Measurements from ENCODE around the gene TSPAN33.
"Not testable (repeated sequence)": the region's sequence is repeated elsewhere in the genome, so short reads cannot be mapped to it uniquely, and the experiment has no call there.

The TSPAN33 gene

DNA sequence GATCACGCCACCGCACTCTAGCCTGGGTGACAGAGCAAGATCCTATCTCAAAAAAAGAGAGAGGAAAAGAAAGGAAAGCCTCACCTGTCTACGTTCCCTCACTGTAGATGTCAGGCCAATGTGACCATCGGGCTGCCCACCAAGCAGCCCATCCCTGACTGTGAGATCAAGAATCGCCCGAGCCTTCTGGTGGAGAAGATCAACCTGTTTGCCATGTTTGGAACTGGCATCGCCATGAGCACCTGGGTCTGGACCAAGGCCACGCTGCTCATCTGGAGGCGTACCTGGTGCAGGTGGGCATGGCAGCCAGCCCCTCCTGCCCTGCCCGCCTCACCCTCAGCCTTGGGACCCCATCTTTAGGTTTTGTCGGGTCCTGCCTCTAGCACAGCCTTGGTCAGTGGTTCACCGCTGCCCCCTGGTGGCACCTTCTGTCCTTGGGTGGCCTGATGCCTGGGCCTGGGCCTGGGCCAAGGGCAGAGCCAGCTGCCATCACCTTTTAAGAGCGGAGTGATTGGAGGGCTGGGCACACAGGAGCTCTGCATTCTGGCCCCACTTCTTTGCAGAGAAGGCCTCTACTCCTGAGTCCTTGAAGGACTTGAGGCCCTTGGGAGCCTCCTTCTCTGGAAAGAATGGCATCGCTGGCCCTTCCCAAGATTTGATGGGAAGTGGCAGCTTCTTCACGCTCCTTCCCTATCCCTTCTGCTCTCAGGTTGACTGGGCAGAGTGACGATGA, 65.9 kb downstream of the TSPAN33 start:
- peak; percentile 36 for DNase-seq

DNA sequence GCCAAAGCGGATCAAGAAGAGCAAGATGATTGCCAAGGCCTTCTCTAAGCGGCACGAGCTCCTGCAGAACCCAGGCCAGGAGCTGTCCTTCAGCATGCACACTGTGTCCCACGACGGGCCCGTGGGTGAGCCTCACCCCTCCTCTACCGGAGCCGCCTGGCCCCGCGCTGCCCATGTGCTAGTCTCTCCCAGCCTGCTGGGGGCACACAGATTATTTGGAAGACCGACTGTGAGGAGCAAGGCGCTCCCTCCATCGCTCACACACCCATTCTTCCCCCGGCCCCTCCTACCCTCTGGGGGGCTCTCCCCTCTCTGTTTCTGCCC, 66.4 kb downstream of the TSPAN33 start:
- DNase-seq = no peak

DNA sequence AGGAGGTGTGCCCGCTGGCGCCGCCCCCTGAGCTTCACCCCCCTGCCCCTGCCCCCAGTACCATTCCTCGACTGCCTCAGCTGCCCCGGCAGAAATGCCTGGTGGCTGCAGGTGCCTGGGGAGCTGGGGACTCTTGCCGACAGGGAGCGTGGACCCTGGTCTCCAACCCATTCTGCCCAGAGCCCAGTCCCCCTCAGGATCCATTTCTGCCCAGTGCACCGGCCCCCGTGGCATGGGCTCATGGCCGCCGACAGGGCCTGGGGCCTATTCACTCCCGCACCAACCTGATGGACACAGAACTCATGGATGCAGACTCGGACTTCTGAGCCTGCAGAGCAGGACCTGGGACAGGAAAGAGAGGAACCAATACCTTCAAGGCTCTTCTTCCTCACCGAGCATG, 67.6 kb downstream of the TSPAN33 start:
- no peak for DNase-seq

DNA sequence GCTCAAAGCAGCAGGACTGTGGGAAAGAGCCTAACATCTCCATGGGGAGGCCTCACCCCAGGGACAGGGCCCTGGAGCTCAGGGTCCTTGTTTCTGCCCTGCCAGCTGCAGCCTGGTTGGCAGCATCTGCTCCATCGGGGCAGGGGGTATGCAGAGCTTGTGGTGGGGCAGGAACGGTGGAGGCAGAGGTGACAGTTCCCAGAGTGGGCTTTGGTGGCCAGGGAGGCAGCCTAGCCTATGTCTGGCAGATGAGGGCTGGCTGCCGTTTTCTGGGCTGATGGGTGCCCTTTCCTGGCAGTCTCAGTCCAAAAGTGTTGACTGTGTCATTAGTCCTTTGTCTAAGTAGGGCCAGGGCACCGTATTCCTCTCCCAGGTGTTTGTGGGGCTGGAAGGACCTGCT, 68.1 kb downstream of the TSPAN33 start:
- no peak for DNase-seq

DNA sequence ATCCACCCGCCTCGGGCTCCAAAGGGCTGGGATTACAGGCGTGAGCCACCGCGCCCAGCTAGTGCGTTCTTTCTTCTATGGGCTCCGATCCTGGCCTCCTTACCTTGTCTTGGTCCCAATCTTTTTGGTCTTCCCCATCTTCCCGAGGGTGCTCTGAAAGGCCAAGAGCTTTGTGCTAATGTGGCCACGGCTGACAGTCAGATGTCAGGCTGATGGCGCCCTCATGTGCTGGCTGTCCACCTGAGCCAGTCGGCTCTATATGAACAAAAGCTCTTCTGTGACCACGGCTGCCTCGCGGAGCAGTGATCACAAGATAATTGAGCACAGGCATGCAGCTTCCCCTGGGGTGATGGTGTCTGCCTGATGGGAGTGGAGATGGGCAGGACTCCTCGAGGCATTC, 69.3 kb downstream of the TSPAN33 start:
- DNase-seq = no peak

DNA sequence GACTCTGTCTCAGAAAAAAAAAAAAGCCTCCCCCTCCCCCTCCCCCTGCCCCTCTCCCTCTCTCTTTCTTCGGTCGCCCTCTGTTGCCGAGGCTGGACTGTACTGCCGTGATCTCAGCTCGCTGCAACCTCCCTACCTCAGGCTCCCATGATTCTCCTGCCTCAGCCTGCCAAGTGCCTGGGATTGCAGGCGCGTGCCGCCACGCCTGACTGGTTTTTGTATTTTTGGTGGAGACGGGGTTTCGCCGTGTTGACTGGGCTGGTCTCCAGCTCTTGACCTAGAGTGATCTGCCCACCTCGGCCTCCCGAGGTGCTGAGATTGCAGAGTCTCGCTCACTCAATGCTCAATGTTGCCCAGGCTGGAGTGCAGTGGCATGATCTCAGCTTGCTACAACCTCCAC, 71.2 kb downstream of the TSPAN33 start:
- DNase-seq = not testable (repeated sequence)

DNA sequence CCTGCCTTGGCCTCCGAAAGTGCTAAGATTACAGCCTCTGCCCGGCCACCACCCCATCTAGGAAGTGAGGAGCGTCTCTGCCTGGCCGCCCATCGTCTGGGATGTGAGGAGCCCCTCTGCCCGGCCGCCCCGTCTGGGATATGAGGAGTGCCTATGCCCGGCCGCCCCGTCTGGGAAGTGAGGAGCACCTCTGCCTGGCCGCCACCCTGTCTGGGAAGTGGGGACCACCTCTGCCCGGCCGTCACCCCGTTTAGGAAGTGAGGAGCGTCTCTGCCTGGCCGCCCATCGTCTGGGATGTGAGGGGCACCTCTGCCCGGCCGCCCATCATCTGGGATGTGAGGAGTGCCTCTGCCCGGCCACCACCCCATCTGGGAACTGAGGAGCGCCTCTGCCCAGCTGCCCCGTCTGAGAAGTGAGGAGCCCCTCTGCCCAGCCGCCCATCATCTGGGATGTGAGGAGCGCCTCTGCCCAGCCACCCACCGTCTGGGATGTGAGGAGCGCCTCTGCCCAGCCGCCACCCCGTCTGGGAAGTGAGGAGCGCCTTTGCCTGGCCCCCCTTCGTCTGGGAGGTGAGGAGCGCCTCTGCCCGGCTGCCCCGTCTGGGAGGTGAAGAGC, 71.7 kb downstream of the TSPAN33 start:
- not testable (repeated sequence) for DNase-seq

DNA sequence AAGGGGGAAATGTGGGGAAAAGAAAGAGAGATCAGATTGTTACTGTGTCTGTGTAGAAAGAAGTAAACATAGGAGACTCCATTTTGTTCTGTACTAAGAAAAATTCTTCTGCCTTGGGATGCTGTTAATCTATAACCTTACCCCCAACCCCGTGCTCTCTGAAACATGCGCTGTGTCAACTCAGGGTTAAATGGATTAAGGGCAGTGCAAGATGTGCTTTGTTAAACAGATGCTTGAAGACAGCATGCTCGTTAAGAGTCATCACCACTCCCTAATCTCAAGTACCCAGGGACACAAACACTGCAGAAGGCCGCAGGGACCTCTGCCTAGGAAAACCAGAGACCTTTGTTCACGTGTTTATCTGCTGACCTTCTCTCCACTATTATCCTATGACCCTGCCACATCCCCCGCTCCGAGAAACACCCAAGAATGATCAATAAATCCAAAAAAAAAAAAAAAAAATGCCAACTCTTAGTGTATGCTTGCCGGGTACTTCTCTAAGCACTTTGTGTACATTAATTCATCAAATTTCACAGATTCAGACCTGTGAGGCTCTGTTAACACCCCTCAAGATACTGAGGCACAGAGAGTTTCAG, 72.4 kb downstream of the TSPAN33 start:
- not testable (repeated sequence) for DNase-seq

DNA sequence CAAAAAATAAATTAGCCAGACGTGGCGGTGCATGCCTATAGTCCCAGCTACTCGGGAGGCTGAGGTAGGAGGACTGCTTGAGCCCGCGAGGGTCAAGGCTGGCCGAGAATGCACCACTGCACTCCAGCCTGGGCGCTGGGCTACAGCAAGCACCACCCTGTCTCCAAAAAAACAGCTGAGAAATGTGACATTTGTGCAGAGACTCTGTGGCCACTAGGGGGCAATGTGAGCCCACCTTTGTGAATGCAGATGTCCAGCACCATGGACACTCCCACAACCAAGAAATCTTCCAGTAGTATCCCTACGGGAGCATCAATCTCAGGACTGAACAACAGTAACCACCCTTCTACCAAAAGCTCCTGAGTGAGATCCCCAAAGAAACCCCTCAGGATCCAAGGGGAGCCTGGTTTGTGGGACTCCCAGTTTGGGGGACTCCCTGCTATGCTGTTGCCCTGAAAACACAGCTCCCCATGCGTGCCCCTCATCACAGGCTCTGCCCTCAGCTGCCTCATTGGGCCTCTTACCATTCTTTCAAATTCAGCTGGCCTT, 74.1 kb downstream of the TSPAN33 start:
- DNase-seq = peak; percentile 68

DNA sequence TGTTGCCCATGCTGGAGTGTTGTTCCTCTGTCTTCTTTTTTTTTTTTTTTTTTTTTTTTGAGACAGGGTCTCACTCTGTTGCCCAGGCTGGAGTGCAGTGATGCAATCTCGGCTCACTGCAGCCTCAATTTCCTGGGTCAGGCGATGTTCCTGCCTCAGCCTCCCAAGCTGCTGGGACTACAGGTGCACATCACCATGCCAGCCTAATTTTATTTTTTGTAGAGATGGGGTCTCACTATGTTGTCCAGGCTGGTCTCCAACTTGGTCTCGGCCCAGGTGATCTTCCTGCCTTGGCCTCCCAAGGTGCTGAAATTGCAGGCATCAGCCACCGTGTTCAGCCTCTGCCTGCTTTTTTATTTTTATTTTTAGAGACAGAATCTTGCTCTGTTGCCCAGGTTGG, 74.7 kb downstream of the TSPAN33 start:
- not testable (repeated sequence) for DNase-seq

All from stimulated activated naive CD4-positive, alpha-beta T cell treated with Interleukin-2 at 50 U/mL for 16 hours (primary cell).